Uterus (tissue), 2 donors: ENCODE measurements around the gene PRRC2B.

ENCODE experiments used
- POLR2A ChIP-seq, 2 donors: fragments of 450-650 bp; IDR thresholded peaks; one replicate each; pipeline ENCODE4 v1.6.1; 2016; ENCODE audit warnings: antibody characterized with exemption in 2 of 2, mild to moderate bottlenecking in 1 of 2, moderate library complexity in 1 of 2
- TF ChIP-seq, protein P1 (sequence below), 4 experiments: fragments of 200-600 bp in 2 of 4; fragments of 450-650 bp in 2 of 4; sonication (generic) in 2 of 4; IDR thresholded peaks; one replicate each; pipeline ENCODE4 v1.5.1; 2016 to 2019; ENCODE audit warnings: antibody characterized with exemption in 4 of 4, mild to moderate bottlenecking in 2 of 4, moderate library complexity in 1 of 4

DNA sequence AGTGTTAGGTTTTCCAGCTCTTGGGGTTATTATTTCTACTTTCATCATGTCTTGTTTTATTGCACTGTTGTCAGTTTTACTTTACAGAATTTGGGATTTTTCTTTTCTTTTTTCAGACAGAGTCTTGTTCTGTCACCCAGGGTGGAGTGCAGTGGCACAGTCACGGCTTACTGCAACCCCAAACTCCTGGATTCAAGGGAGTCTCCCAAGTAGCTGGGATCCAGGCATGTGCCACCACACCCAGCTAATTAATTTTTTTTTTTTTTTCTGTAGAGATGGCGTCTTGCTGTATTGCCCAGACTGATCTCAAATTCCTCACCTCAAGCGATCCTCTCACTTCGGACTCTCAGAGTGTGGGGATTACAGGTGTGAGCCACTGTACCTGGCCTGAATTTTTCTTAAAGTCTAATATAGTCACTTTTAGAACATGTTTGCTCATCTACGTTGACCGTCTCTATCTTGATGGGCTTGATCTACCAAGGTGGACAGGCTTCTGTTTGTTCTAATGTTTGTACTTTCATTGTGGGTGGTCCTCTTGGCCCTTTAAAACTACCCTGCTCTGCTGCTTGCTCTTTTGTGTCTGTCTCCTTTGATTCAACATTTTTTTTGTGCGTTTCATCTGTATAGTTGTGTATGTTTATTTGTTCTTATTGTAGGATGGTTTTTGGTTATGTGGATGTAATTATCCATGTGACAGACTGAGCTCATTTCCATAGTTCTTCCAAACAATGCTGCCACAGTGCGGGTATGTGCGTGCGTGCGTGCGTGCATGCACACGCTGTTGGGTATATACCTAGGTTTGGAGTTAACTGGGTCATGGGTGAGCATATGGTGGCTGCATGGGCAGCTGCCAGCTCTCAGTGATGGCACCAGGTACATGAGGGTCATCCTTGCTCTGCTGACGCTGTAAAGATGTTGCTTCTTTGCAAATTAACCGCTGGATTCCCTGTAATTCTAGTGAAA is 18.1 kb downstream of the PRRC2B start:
- TF ChIP-seq, protein P1, sequence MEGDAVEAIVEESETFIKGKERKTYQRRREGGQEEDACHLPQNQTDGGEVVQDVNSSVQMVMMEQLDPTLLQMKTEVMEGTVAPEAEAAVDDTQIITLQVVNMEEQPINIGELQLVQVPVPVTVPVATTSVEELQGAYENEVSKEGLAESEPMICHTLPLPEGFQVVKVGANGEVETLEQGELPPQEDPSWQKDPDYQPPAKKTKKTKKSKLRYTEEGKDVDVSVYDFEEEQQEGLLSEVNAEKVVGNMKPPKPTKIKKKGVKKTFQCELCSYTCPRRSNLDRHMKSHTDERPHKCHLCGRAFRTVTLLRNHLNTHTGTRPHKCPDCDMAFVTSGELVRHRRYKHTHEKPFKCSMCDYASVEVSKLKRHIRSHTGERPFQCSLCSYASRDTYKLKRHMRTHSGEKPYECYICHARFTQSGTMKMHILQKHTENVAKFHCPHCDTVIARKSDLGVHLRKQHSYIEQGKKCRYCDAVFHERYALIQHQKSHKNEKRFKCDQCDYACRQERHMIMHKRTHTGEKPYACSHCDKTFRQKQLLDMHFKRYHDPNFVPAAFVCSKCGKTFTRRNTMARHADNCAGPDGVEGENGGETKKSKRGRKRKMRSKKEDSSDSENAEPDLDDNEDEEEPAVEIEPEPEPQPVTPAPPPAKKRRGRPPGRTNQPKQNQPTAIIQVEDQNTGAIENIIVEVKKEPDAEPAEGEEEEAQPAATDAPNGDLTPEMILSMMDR (IDR thresholded peaks at IDR 0.05) = no peak
- no peak for TF ChIP-seq POLR2A (IDR thresholded peaks at IDR 0.05)
